HEK293 (cell line): ENCODE measurements around the gene FAM167B.

Experiments
- FEZF1 ChIP-seq: fragments of 450-650 bp; formaldehyde crosslinking; IDR thresholded peaks from 2 replicates; pipeline ENCODE4 v1.5.1; 2016; ENCODE audit warnings: missing biosample characterization, missing genetic modification characterization
- IKZF3 ChIP-seq: fragments of 450-650 bp; IDR thresholded peaks from 2 replicates; pipeline ENCODE4 v1.5.0; 2018; ENCODE audit warnings: missing biosample characterization, mild to moderate bottlenecking, missing genetic modification characterization, moderate library complexity
- KLF9 ChIP-seq: fragments of 450-650 bp; formaldehyde crosslinking; IDR thresholded peaks from 2 replicates; pipeline ENCODE4 v1.5.1; 2016; ENCODE audit warnings: missing biosample characterization, missing genetic modification characterization, low read depth
- MZF1 ChIP-seq: fragments of 450-650 bp; formaldehyde crosslinking; IDR thresholded peaks from 2 replicates; pipeline ENCODE4 v1.5.1; 2017; ENCODE audit warnings: missing biosample characterization, missing genetic modification characterization, borderline replicate concordance
- RBAK ChIP-seq: fragments of 450-650 bp; formaldehyde crosslinking; IDR thresholded peaks from 2 replicates; pipeline ENCODE4 v1.5.1; 2016; ENCODE audit warnings: missing biosample characterization, missing genetic modification characterization
- ZBTB8A ChIP-seq: fragments of 450-650 bp; formaldehyde crosslinking; IDR thresholded peaks from 2 replicates; pipeline ENCODE4 v1.5.1; 2016; ENCODE audit warnings: missing biosample characterization, missing genetic modification characterization
- ZFP69B ChIP-seq: fragments of 450-650 bp; formaldehyde crosslinking; IDR thresholded peaks from 2 replicates; pipeline ENCODE4 v1.5.1; 2016; ENCODE audit warnings: missing biosample characterization, missing genetic modification characterization
- ZNF112 ChIP-seq: fragments of 450-650 bp; formaldehyde crosslinking; IDR thresholded peaks from 2 replicates; pipeline ENCODE4 v1.5.0; 2017; ENCODE audit warnings: missing biosample characterization, missing genetic modification characterization
- ZNF19 ChIP-seq: fragments of 450-650 bp; formaldehyde crosslinking; IDR thresholded peaks from 2 replicates; pipeline ENCODE4; 2016; ENCODE audit warnings: missing biosample characterization, missing genetic modification characterization, low read depth
- ZNF239 ChIP-seq: fragments of 450-650 bp; formaldehyde crosslinking; IDR thresholded peaks from 2 replicates; pipeline ENCODE4 v1.5.1; 2016; ENCODE audit warnings: missing biosample characterization, missing genetic modification characterization
- ZNF274 ChIP-seq, 2 experiments: fragments of 200-500 bp in 1 of 2; fragments of 450-650 bp in 1 of 2; sonication (Bioruptor generic) in 1 of 2; formaldehyde crosslinking in 1 of 2; IDR thresholded peaks; 2 replicates each; pipeline versions ENCODE4 v1.5.1 to v1.6.1; 2014 to 2016; ENCODE audit warnings: borderline replicate concordance in 1 of 2, inconsistent platforms in 1 of 2, low read length in 1 of 2, missing biosample characterization in 1 of 2, missing genetic modification characterization in 1 of 2
- ZNF302 ChIP-seq: fragments of 450-650 bp; formaldehyde crosslinking; IDR thresholded peaks from 2 replicates; pipeline ENCODE4 v1.5.1; 2016; ENCODE audit warnings: missing biosample characterization, missing genetic modification characterization, low read depth
- ZNF324 ChIP-seq: fragments of 450-650 bp; formaldehyde crosslinking; IDR thresholded peaks from 2 replicates; pipeline ENCODE4 v1.5.1; 2016; ENCODE audit warnings: missing biosample characterization, missing genetic modification characterization
- ZNF354C ChIP-seq: fragments of 450-650 bp; formaldehyde crosslinking; IDR thresholded peaks from 2 replicates; pipeline ENCODE4 v1.5.1; 2016; ENCODE audit warnings: missing biosample characterization, missing genetic modification characterization, low read depth, borderline replicate concordance
- ZNF394 ChIP-seq: fragments of 450-650 bp; formaldehyde crosslinking; IDR thresholded peaks from 2 replicates; pipeline ENCODE4 v1.5.1; 2016; ENCODE audit warnings: missing biosample characterization, missing genetic modification characterization, mild to moderate bottlenecking, moderate library complexity, borderline replicate concordance
- ZNF433 ChIP-seq: fragments of 450-650 bp; formaldehyde crosslinking; IDR thresholded peaks from 2 replicates; pipeline ENCODE4 v1.5.1; 2016; ENCODE audit warnings: missing biosample characterization, missing genetic modification characterization, low read depth
- ZNF48 ChIP-seq: fragments of 450-650 bp; formaldehyde crosslinking; IDR thresholded peaks from 2 replicates; pipeline ENCODE4 v1.5.1; 2016; ENCODE audit warnings: missing biosample characterization, missing genetic modification characterization
- ZNF521 ChIP-seq: fragments of 450-650 bp; formaldehyde crosslinking; IDR thresholded peaks from 2 replicates; pipeline ENCODE4 v1.5.1; 2017; ENCODE audit warnings: missing biosample characterization, mild to moderate bottlenecking, missing genetic modification characterization
- ZNF529 ChIP-seq: fragments of 450-650 bp; formaldehyde crosslinking; IDR thresholded peaks from 2 replicates; pipeline ENCODE4 v1.5.1; 2017; ENCODE audit warnings: missing genetic modification characterization, missing biosample characterization; ENCODE audit not compliant: insufficient replicate concordance
- ZNF530 ChIP-seq: fragments of 450-650 bp; formaldehyde crosslinking; IDR thresholded peaks from 2 replicates; pipeline ENCODE4 v1.5.1; 2016; ENCODE audit warnings: low read depth, missing biosample characterization, missing genetic modification characterization
- ZNF548 ChIP-seq: fragments of 450-650 bp; formaldehyde crosslinking; IDR thresholded peaks from 2 replicates; pipeline ENCODE4 v1.5.1; 2016; ENCODE audit warnings: missing biosample characterization, missing genetic modification characterization
- ZNF658 ChIP-seq: fragments of 450-650 bp; formaldehyde crosslinking; IDR thresholded peaks from 2 replicates; pipeline ENCODE4; 2016; ENCODE audit warnings: missing biosample characterization, missing genetic modification characterization
- ZNF660 ChIP-seq: fragments of 450-650 bp; IDR thresholded peaks from 2 replicates; pipeline ENCODE4 v1.5.1; 2018; ENCODE audit warnings: missing biosample characterization, mild to moderate bottlenecking, missing genetic modification characterization
- ZNF664 ChIP-seq: fragments of 450-650 bp; formaldehyde crosslinking; IDR thresholded peaks from 2 replicates; pipeline ENCODE4 v1.5.1; 2016; ENCODE audit warnings: missing biosample characterization, missing genetic modification characterization
- ZNF747 ChIP-seq: fragments of 450-650 bp; formaldehyde crosslinking; IDR thresholded peaks from 2 replicates; pipeline ENCODE4 v1.5.1; 2016; ENCODE audit warnings: missing biosample characterization, missing genetic modification characterization
- ZNF830 ChIP-seq: fragments of 450-650 bp; IDR thresholded peaks from 2 replicates; pipeline ENCODE4 v1.5.0; 2018; ENCODE audit warnings: missing biosample characterization, missing genetic modification characterization, low read depth, mild to moderate bottlenecking, moderate library complexity
- ZXDB ChIP-seq: fragments of 450-650 bp; formaldehyde crosslinking; IDR thresholded peaks from 2 replicates; pipeline ENCODE4 v1.5.1; 2016; ENCODE audit warnings: missing biosample characterization, missing genetic modification characterization
- TF ChIP-seq, protein P1 (sequence below): fragments of 450-650 bp; formaldehyde crosslinking; IDR thresholded peaks from 2 replicates; pipeline ENCODE4 v1.5.1; 2016; ENCODE audit warnings: missing biosample characterization, missing genetic modification characterization
- TF ChIP-seq, protein P2 (sequence below): fragments of 450-650 bp; IDR thresholded peaks from 2 replicates; pipeline ENCODE4 v1.5.1; 2018; ENCODE audit warnings: missing biosample characterization, missing genetic modification characterization
- TF ChIP-seq, protein P3 (sequence below): fragments of 450-650 bp; formaldehyde crosslinking; IDR thresholded peaks from 2 replicates; pipeline ENCODE4 v1.5.1; 2016; ENCODE audit warnings: missing biosample characterization, missing genetic modification characterization
- TF ChIP-seq, protein P4 (sequence below): fragments of 450-650 bp; formaldehyde crosslinking; IDR thresholded peaks from 2 replicates; pipeline ENCODE4 v1.5.1; 2017; ENCODE audit warnings: missing biosample characterization, missing genetic modification characterization
- TF ChIP-seq, protein P5 (sequence below): sonication (generic); formaldehyde crosslinking; IDR thresholded peaks from 2 replicates; pipeline ENCODE4 v1.8.1; 2022; ENCODE audit warnings: mild to moderate bottlenecking, moderate library complexity, missing genetic modification reagents

Gene FAM167B

DNA sequence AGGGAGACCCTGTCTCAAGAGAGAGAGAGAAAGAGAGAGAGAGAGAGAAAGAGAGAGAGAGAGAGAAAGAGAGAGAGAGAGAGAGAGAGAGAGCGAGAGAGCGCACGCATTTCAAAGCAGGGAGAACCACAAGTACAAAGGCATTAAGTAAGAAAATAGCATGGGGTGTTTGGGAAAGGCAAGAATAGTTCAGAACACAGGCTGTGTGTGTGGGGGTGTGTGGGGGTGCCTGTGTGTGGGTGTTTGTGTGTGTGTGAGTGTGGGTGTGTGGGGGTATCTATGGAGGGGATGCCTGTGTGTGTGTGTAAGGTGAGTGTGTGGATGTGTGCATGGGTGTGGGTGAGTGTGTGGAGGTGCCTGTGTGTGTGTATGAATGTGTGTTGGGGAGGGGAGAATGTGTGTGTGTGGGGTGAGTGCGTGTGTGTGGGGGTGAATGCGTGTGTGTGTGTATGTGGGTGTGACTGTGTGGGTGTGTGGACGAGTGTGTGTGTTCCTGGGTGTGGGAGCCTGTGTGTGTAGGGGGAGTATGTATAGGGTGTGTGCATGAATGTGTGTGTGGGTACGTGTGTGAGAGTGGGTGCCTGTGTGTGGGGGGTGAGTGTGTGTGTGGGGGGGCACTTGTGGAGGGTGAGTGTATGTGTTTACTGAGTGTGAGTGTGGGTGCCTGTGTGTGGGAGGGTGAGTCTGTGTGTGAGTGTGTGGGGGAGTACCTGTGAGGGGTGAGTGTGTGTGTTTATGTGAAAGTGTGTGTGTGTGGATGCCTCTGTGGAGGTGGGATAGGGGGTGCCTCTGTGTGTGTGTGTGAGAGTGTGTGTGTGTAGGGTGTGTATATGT, 25.8 kb downstream of the FAM167B start (continued):
- TF ChIP-seq ZNF302 (tag by site-specific recombination), result no peak
- no peak for TF ChIP-seq FEZF1 (tag by site-specific recombination)
- TF ChIP-seq ZNF660 (tag by site-specific recombination), result no peak
- 0 out of 2 replicates have a peak, but pooled peaks have one; percentile 43 for TF ChIP-seq ZNF239 (tag by site-specific recombination)
- TF ChIP-seq KLF9 (tag by site-specific recombination), result no peak; the same call in 1 of the 2 replicates
- TF ChIP-seq ZNF747 (tag by site-specific recombination), result no peak
- 0 out of 2 replicates have a peak, but pooled peaks have one; percentile 18 for TF ChIP-seq ZNF324 (tag by site-specific recombination)
- TF ChIP-seq, protein P1, sequence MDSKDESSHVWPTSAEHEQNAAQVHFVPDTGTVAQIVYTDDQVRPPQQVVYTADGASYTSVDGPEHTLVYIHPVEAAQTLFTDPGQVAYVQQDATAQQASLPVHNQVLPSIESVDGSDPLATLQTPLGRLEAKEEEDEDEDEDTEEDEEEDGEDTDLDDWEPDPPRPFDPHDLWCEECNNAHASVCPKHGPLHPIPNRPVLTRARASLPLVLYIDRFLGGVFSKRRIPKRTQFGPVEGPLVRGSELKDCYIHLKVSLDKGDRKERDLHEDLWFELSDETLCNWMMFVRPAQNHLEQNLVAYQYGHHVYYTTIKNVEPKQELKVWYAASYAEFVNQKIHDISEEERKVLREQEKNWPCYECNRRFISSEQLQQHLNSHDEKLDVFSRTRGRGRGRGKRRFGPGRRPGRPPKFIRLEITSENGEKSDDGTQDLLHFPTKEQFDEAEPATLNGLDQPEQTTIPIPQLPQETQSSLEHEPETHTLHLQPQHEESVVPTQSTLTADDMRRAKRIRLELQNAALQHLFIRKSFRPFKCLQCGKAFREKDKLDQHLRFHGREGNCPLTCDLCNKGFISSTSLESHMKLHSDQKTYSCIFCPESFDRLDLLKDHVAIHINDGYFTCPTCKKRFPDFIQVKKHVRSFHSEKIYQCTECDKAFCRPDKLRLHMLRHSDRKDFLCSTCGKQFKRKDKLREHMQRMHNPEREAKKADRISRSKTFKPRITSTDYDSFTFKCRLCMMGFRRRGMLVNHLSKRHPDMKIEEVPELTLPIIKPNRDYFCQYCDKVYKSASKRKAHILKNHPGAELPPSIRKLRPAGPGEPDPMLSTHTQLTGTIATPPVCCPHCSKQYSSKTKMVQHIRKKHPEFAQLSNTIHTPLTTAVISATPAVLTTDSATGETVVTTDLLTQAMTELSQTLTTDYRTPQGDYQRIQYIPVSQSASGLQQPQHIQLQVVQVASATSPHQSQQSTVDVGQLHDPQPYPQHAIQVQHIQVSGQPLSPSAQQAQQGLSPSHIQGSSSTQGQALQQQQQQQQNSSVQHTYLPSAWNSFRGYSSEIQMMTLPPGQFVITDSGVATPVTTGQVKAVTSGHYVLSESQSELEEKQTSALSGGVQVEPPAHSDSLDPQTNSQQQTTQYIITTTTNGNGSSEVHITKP (tag by site-specific recombination), result no peak
- TF ChIP-seq ZNF354C (tag by site-specific recombination), result no peak
- TF ChIP-seq, protein P2, sequence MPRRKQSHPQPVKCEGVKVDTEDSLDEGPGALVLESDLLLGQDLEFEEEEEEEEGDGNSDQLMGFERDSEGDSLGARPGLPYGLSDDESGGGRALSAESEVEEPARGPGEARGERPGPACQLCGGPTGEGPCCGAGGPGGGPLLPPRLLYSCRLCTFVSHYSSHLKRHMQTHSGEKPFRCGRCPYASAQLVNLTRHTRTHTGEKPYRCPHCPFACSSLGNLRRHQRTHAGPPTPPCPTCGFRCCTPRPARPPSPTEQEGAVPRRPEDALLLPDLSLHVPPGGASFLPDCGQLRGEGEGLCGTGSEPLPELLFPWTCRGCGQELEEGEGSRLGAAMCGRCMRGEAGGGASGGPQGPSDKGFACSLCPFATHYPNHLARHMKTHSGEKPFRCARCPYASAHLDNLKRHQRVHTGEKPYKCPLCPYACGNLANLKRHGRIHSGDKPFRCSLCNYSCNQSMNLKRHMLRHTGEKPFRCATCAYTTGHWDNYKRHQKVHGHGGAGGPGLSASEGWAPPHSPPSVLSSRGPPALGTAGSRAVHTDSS (tag by site-specific recombination), result no peak
- no peak for TF ChIP-seq ZNF112 (tag by site-specific recombination)
- TF ChIP-seq, protein P3, sequence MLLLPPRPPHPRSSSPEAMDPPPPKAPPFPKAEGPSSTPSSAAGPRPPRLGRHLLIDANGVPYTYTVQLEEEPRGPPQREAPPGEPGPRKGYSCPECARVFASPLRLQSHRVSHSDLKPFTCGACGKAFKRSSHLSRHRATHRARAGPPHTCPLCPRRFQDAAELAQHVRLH (tag by site-specific recombination), result no peak
- TF ChIP-seq ZNF529, result no peak
- TF ChIP-seq, protein P4, sequence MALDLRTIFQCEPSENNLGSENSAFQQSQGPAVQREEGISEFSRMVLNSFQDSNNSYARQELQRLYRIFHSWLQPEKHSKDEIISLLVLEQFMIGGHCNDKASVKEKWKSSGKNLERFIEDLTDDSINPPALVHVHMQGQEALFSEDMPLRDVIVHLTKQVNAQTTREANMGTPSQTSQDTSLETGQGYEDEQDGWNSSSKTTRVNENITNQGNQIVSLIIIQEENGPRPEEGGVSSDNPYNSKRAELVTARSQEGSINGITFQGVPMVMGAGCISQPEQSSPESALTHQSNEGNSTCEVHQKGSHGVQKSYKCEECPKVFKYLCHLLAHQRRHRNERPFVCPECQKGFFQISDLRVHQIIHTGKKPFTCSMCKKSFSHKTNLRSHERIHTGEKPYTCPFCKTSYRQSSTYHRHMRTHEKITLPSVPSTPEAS (tag by site-specific recombination), result peak; percentile 96
- no peak for TF ChIP-seq ZNF19 (tag by site-specific recombination)
- no peak for TF ChIP-seq ZNF521 (tag by site-specific recombination)
- no peak for TF ChIP-seq IKZF3
- TF ChIP-seq ZXDB (tag by site-specific recombination), result no peak
- TF ChIP-seq RBAK (tag by site-specific recombination), result no peak
- TF ChIP-seq ZNF274 (IDR thresholded peaks at IDR 0.05; ENCODE audit: low read length), result no peak
- TF ChIP-seq ZNF274 (tag by site-specific recombination; IDR thresholded peaks at IDR 0.05; ENCODE audit: borderline replicate concordance), result no peak
- TF ChIP-seq ZNF658, result 0 out of 2 replicates have a peak, but pooled peaks have one; percentile 42
- no peak for TF ChIP-seq ZNF664 (tag by site-specific recombination)
- no peak for TF ChIP-seq MZF1 (tag by site-specific recombination)
- no peak for TF ChIP-seq ZNF48 (tag by site-specific recombination)
- TF ChIP-seq, protein P5, sequence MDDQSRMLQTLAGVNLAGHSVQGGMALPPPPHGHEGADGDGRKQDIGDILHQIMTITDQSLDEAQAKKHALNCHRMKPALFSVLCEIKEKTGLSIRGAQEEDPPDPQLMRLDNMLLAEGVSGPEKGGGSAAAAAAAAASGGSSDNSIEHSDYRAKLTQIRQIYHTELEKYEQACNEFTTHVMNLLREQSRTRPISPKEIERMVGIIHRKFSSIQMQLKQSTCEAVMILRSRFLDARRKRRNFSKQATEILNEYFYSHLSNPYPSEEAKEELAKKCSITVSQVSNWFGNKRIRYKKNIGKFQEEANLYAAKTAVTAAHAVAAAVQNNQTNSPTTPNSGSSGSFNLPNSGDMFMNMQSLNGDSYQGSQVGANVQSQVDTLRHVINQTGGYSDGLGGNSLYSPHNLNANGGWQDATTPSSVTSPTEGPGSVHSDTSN (CRISPR knock-in tag), result no peak
- TF ChIP-seq ZNF548, result 0 out of 2 replicates have a peak, but pooled peaks have one; percentile 38
- TF ChIP-seq ZNF830 (tag by site-specific recombination), result no peak
- peak; percentile 55; the same call in 1 of the 2 replicates for TF ChIP-seq ZFP69B (tag by site-specific recombination)
- no peak for TF ChIP-seq ZNF433
- TF ChIP-seq ZNF394 (tag by site-specific recombination), result no peak
- TF ChIP-seq ZNF530 (tag by site-specific recombination), result no peak
- TF ChIP-seq ZBTB8A (tag by site-specific recombination), result no peak
